ENCODE data around the gene TRIM56. TPM values are rescaled to one million over a fixed set of nuclear protein-coding genes. Genes with fewer than 3 reads are reported as not detected.
"Not testable (repeated sequence)": the region's sequence is repeated elsewhere in the genome, so short reads cannot be mapped to it uniquely, and the experiment has no call there.

TRIM56 gene
- total RNA-seq, 1 donor from 2014 or later, result 60.9 TPM

DNA sequence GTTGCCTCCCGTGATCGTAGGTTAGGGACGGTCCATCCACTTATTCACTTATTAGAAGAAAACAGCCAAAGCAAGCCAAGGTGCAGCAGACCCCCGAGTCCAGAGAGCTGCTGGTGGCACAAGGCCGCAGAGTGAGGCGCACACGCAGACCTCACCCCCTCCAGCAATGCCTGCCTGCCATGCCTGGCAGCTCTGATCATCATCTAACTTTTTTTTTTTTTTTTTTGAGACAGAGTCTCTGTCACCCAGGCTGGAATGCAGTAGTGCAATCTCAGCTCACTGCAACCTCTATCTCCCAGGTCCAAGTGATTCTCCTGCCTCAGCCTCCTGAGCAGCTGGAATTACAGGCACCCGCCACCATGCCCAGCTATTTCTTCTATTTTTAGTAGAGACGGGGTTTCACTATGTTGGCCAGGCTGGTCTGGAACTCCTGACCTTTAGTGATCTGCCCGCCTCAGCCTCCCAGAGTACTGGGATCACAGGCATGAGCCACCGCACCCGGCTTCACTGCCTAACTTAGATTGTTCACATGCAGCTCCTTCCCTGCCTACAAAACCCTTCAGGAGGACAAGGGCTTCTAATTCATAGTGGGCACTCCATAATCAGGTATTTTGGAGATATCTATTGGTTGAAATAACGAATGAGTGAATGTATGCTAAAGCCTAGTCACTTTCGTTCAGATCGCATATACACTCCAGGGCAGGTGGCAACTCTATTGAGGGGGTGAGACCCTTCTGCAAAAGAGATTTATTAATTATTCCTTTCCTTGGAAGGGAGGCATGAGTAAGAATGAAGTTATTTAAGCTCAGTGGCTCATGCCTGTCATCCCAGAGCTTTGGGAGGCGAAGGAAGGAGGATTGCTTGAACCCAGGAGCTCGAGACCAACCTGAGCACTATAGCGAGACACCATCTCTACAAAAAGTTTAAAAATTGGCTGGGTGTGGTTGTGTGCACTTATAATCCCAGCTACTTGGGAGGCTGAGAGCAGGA lies 15.9 kb downstream of the TRIM56 start:
- intact Hi-C loops (cut with DNase I), result no loop called here
- H3K36me3 ChIP-seq, result no peaks in the 10 kb centered on the region
- TF ChIP-seq, protein P1, sequence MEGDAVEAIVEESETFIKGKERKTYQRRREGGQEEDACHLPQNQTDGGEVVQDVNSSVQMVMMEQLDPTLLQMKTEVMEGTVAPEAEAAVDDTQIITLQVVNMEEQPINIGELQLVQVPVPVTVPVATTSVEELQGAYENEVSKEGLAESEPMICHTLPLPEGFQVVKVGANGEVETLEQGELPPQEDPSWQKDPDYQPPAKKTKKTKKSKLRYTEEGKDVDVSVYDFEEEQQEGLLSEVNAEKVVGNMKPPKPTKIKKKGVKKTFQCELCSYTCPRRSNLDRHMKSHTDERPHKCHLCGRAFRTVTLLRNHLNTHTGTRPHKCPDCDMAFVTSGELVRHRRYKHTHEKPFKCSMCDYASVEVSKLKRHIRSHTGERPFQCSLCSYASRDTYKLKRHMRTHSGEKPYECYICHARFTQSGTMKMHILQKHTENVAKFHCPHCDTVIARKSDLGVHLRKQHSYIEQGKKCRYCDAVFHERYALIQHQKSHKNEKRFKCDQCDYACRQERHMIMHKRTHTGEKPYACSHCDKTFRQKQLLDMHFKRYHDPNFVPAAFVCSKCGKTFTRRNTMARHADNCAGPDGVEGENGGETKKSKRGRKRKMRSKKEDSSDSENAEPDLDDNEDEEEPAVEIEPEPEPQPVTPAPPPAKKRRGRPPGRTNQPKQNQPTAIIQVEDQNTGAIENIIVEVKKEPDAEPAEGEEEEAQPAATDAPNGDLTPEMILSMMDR (IDR thresholded peaks at IDR 0.05), result no peak
- no peaks in the 10 kb centered on the region for H3K9me3 ChIP-seq
- ATAC-seq (no peak), DNase-seq (no peak)
- H3K27ac ChIP-seq, result no peak overlapping the region
- peaks cover 18% of the 10 kb centered on the region for H3K4me1 ChIP-seq
- H3K27me3 ChIP-seq, result no peaks in the 10 kb centered on the region
- no peak overlapping the region for H3K4me3 ChIP-seq

DNA sequence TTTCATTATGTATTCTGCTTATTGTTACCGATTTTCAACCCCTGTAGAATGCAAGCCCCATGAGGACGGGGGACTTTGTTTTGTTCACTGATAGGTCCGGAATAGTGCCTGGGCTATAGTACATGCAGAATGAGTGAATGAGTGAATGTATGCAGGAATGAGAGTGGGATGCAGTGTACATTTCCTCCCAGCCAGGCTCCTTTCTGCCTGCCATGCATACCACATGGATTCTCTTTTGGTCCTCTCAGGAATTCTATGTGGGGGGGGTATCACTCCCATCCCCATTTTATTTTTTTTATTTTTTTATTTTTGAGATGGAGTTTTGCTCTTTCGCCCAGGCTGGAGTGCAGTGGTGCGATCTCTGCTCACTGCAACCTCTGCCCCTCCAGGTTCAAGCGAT lies 16.7 kb downstream of the TRIM56 start:
- H3K9me3 ChIP-seq, result no peaks in the 10 kb centered on the region
- H3K4me1 ChIP-seq, result peaks cover 18% of the 10 kb centered on the region
- no peaks in the 10 kb centered on the region for H3K36me3 ChIP-seq
- no peaks in the 10 kb centered on the region for H3K27me3 ChIP-seq
- intact Hi-C loops (cut with DNase I), result no loop called here
- TF ChIP-seq, protein P1 (IDR thresholded peaks at IDR 0.05), result no peak
- ATAC-seq, result no peak
- H3K4me3 ChIP-seq, result no peak overlapping the region
- no peak overlapping the region for H3K27ac ChIP-seq
- DNase-seq, result no peak

DNA sequence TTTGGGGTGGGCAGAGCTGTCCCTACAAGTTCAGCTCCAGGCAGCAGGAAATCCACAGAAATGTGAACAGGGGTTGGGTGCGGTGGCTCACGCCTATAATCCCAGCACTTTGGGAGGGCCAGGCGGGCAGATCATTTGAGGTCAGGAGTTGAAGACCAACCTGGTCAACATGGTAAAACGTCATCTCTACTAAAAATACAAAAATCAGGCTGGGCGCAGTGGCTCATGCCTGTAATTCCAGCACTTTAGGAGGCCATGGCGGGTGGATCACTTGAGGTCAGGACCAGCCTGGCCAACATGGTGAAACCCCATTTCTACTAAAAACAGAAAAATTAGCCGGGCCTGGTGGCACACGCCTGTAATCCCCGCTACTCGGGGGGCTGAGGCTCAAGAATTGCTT lies 18.4 kb downstream of the TRIM56 start:
- intact Hi-C loops (cut with DNase I); H3K36me3 ChIP-seq; H3K4me3 ChIP-seq; H3K9me3 ChIP-seq; DNase-seq; H3K27me3 ChIP-seq; ATAC-seq; H3K27ac ChIP-seq: not testable (repeated sequence)
- peaks cover 23% of the 10 kb centered on the region for H3K4me1 ChIP-seq

DNA sequence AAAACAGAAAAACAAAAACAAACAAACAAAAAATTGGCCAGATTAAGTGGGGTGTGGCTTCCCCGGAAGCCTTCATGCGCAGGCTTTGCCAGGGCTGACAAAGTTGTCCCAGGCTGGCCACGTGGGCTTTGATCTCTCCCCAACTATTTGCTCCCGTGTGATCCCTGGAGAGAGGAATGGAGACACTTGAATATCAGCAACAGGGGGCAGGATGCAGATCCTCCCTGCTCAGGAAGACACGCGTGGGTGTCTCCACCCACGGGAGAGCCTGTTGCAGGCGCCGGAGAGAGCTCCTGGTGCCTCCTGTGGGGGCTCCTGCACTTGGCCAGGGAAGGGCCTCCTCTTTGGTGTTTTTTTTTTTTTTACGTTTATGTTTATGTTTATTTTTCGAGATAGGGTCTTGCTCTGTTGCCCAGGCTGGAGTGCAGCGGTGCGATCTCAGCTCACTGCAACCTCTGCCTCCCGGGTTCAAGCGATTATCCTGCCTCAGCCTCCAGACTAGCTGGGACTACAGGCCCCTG lies 19.0 kb downstream of the TRIM56 start:
- no peak overlapping the region for H3K27ac ChIP-seq

DNA sequence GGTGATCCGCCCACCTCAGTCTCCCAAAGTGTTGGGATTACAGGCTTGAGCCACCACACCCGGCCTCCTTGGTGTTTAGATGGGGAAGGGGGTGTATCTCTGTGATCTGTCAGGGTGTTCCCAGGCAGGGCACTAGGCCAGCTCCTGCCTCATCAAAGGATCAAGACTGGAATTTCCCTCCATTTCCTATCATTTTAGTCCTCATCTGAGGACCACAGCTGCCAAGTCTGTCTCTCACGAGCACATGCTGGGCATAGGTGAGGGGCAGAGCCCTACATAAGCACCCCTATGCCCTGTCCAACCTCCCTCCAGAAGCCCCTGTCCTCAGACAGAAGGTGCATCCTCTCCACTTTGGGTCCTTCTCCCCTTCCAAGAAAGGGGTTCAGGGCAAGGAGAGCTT lies 19.5 kb downstream of the TRIM56 start:
- Histone ChIP-seq H3K4me3 (no peak overlapping the region), H3K36me3 (no peaks in the 10 kb centered on the region), H3K4me1 (peaks cover 22% of the 10 kb centered on the region), H3K27me3 (no peaks in the 10 kb centered on the region), H3K9me3 (no peaks in the 10 kb centered on the region), H3K27ac (no peak overlapping the region)
- no peak for ATAC-seq
- intact Hi-C loops (cut with DNase I), result no loop called here
- TF ChIP-seq, protein P1 (IDR thresholded peaks at IDR 0.05), result no peak
- no peak for DNase-seq

More for the DNA sequence above, 19.0 kb downstream of the TRIM56 start:
- Histone ChIP-seq H3K4me3 (no peak overlapping the region), H3K4me1 (peaks cover 27% of the 10 kb centered on the region), H3K27me3 (no peaks in the 10 kb centered on the region), H3K9me3 (no peaks in the 10 kb centered on the region), H3K36me3 (no peaks in the 10 kb centered on the region)
- DNase-seq (no peak), ATAC-seq (peak; percentile 23)
- TF ChIP-seq, protein P1 (IDR thresholded peaks at IDR 0.05), result no peak
- intact Hi-C loops (cut with DNase I), result no loop called here

DNA sequence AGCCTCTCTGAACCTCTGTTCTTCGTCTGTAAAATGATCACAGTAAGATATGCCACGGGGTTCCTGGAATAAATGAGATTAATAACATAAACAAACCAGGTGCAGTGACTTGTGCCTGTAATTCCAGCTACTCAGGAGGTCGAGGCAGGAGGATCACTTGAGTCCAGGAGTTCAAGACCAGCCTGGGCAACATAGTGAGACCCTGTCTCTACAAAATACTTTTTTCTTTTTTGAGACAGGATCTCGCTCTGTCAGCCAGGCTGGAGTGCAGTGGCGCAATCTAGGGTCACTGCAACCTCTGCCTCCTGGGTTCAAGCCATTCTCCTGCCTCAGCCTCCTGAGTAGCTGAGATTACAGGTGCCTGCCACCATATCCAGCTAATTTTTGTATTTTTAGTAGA lies 20.0 kb downstream of the TRIM56 start:
- H3K9me3 ChIP-seq; H3K27ac ChIP-seq; DNase-seq; ATAC-seq; H3K27me3 ChIP-seq; H3K4me3 ChIP-seq; intact Hi-C loops (cut with DNase I); H3K36me3 ChIP-seq: not testable (repeated sequence)
- peaks cover 18% of the 10 kb centered on the region for H3K4me1 ChIP-seq

Measured in upper lobe of right lung (tissue), 1 donor.